SKM-1 treated with dmso at 0.1 percent for 144 hours (cell line): ENCODE measurements around the gene TFCP2.

Experiments
- DNase-seq: peaks from one replicate; lab custom pipeline; 2025; ENCODE audit not compliant: unreplicated experiment; lab: John Stamatoyannopoulos, UW

The TFCP2 gene

DNA sequence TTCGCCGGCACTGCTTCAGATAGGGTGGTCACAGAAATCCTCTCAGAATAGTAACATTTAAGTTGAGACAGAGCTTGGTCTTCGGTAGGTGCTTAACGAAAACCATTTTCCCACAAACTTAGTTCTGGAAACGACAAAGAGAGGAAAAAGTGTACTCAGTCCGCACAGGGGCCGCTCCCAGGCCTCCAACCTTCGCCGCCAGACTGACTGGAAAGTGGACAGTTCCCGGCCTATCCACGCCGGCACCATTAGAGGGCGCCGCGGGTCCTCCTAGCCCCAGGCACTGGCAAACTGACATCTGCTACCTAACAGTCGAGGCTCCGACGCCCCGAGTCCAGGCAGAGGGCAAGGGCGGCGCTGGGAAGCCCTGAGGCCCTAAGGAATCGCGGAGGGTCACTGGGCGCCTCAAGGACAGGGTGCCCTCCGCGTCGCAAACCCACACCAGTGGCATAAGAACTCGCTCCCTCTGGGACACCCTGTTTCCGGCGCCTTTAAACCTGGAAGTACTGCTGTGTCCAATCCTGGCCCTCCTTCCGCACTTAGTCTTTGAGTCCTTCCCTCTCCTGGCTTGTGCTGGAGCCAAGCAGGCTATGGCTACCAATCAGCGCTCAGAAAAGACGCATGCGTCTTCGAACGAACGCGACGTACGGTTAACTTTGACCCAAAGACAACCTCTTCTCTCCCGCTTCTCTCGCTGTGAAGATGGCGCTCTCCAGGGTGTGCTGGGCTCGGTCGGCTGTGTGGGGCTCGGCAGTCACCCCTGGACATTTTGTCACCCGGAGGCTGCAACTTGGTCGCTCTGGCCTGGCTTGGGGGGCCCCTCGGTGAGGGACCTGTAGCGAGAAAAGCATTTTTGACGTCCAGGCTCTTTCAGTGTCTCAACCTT, 125.0 kb downstream of the TFCP2 start, which contains the start of gene LETMD1:
LETMD1 (plus strand) TSS at position 673 of the 886 bp plus-strand sequence; CDS start at position 703, 30 bp downstream.
- peak; percentile 89 for DNase-seq
